HG03045 (cell line): ENCODE measurements around the gene CRYBA2.

Experiments
- ATAC-seq: cut with Tn5 transposase; IDR thresholded peaks from one replicate; pipeline ENCODE4 v1.9.1; 2021; ENCODE audit warnings: mild to moderate bottlenecking, moderate library complexity; ENCODE audit not compliant: unreplicated experiment

CRYBA2 gene

GRCh38 chr2:218983263-218983933 is 9.8 kb downstream of the CRYBA2 start:
- ATAC-seq = no peak

- ATAC-seq = no peak
These were observed 10.5 kb downstream of the CRYBA2 start for GRCh38 chr2:218982586-218983262.

GRCh38 chr2:218981881-218982585 is 11.2 kb downstream of the CRYBA2 start:
- no peak for ATAC-seq

- no peak for ATAC-seq
These were observed 11.8 kb downstream of the CRYBA2 start for GRCh38 chr2:218981390-218981880.

GRCh38 chr2:218980735-218981389 is 12.4 kb downstream of the CRYBA2 start:
- no peak for ATAC-seq

- peak; percentile 80 for ATAC-seq
These were observed 13.1 kb downstream of the CRYBA2 start for GRCh38 chr2:218979846-218980734.

- no peak for ATAC-seq
These were observed 18.0 kb downstream of the CRYBA2 start for GRCh38 chr2:218975060-218975777.

GRCh38 chr2:218970894-218971293 is 22.3 kb downstream of the CRYBA2 start:
- ATAC-seq = no peak

- ATAC-seq = no peak
These were observed 29.0 kb downstream of the CRYBA2 start for GRCh38 chr2:218964041-218964771.

- no peak for ATAC-seq
These were observed 29.6 kb downstream of the CRYBA2 start for GRCh38 chr2:218963601-218964000.

- ATAC-seq = no peak
These were observed 30.2 kb downstream of the CRYBA2 start for GRCh38 chr2:218962859-218963492.

- no peak for ATAC-seq
These were observed 31.3 kb downstream of the CRYBA2 start for GRCh38 chr2:218961651-218962570.

- ATAC-seq = no peak
These were observed 32.0 kb downstream of the CRYBA2 start for GRCh38 chr2:218961229-218961628.

GRCh38 chr2:218960309-218961165 is 32.7 kb downstream of the CRYBA2 start:
- no peak for ATAC-seq

GRCh38 chr2:218959761-218960308 is 33.4 kb downstream of the CRYBA2 start:
- ATAC-seq = no peak

- peak; percentile 97 for ATAC-seq
These were observed 34.0 kb downstream of the CRYBA2 start, which contains the start of gene CDK5R2 for GRCh38 chr2:218959141-218959731. TSS of gene CDK5R2 (plus strand) at chr2:218959666. CDS start at chr2:218959821, 155 bp downstream.
